ENCODE results near the gene RER1. TPM values are rescaled to one million over a fixed set of nuclear protein-coding genes. Genes with fewer than 3 reads are reported as not detected.

RER1 gene, protein sequence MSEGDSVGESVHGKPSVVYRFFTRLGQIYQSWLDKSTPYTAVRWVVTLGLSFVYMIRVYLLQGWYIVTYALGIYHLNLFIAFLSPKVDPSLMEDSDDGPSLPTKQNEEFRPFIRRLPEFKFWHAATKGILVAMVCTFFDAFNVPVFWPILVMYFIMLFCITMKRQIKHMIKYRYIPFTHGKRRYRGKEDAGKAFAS
- 163 TPM for polyA plus RNA-seq (2013, experiment 1 of 2)
- polyA plus RNA-seq (2013, experiment 2 of 2): 180 TPM

GRCh38 chr1:2391041-2391930 is at the start of gene RER1, which contains the start of gene MORN1:
Gene RER1, plus strand, starts transcription at chr1:2391841. Its CDS starts 3,950 bp downstream, at chr1:2395791.
Gene MORN1, minus strand, starts transcription at chr1:2391554. Its CDS starts 21 bp downstream, at chr1:2391533.
- Histone ChIP-seq H3K9ac (ENCODE audit: low read length) (peak within 1 kb of the TSS; percentile 97), H2BK15ac (ENCODE audit: low read depth, poor library complexity, severe bottlenecking) (peak within 1 kb of the TSS; percentile 71), H4K91ac (ENCODE audit: low read length) (peak within 1 kb of the TSS; percentile 81), H2BK12ac (ENCODE audit: low read length in 2 of 2) (no peak within 1 kb of the TSS), H3K27me3 (ENCODE audit: control insufficient read depth in 1 of 2, insufficient read depth in 1 of 2, low read length in 2 of 2) (no peaks in the 10 kb centered on the region), H3K4me1 (ENCODE audit: control insufficient read depth, insufficient read depth, low read depth, low read length) (peaks cover 29% of the 10 kb centered on the region), H3K36me3 (ENCODE audit: control insufficient read depth in 1 of 2, insufficient read depth in 2 of 2, low read depth in 1 of 2, low read length in 2 of 2) (peaks cover 51 to 58% of the 10 kb centered on the region in 2 experiments), H3K9me3 (ENCODE audit: control insufficient read depth, low read length) (no peaks in the 10 kb centered on the region), H2BK5ac (ENCODE audit: low read depth, low read length, poor library complexity, severe bottlenecking) (peak within 1 kb of the TSS; percentile 79), H3K18ac (ENCODE audit: low read depth in 1 of 2, low read length in 2 of 2) (peak within 1 kb of the TSS; percentile 91 to 96), H2AK5ac (ENCODE audit: low read length, severe bottlenecking) (no peak within 1 kb of the TSS), H3K23ac (ENCODE audit: low read length in 2 of 2) (peak within 1 kb of the TSS; percentile 90 to 92), H3K4me2 (ENCODE audit: low read length, poor library complexity, severe bottlenecking) (peak within 1 kb of the TSS; percentile 83), H2BK120ac (ENCODE audit: low read depth, low read length) (no peak within 1 kb of the TSS), H3K4me3 (ENCODE audit: insufficient read depth in 1 of 2, low read depth in 1 of 2, low read length in 2 of 2) (peak within 1 kb of the TSS; percentile 97 to 98), H3K27ac (ENCODE audit: low read length, poor library complexity, severe bottlenecking) (no peak within 1 kb of the TSS), H3K79me1 (replicated peaks; ENCODE audit: low read length, poor library complexity, severe bottlenecking) (peaks cover 27% of the 10 kb centered on the region), H4K8ac (ENCODE audit: low read length) (peak within 1 kb of the TSS; percentile 83), H2AFZ (ENCODE audit: low read depth, low read length) (peak within 1 kb of the TSS; percentile 90), H3K14ac (ENCODE audit: low read length in 2 of 2) (peak within 1 kb of the TSS in 1 of 2 experiments; percentile 80), H3K4ac (ENCODE audit: low read depth in 1 of 2, low read length in 2 of 2) (peak within 1 kb of the TSS; percentile 88 to 98)
- WGBS: under 1% methylated on average over 85 of the region's 103 CpGs
- peak; percentile 99 for DNase-seq

DNA sequence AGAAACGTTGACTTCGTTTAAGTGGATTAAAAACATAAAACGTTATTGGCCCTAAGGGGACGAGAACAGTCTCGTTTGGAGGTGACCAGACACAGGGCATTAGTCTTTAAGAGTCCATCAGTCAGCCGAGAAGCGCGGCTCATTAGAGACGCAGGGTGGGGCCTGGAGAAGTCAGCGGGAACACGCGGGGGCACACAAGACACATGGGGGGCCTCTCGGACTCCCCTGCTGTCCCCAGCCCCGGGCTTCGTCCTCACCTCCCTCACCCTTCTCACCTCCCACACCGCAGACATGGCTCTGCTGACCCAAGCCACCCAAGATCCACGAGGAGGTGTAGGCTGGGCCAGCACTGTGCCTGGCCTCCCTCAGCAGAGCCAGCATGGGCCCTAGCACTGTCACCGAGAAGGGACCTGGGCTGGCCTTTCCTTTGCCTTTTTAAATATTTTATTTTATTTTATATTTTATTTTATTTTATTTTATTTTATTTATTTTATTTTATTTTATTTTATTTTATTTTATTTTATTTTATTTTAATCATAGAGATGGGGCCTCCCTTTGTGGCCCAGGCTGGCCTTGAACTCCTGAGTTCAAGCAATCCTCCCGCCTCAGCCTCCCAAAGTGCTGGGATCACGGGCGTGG is 49.1 kb upstream of the RER1 start:
- no peak overlapping the region for H4K91ac ChIP-seq (ENCODE audit: low read length)
- no peak overlapping the region for H3K27ac ChIP-seq (ENCODE audit: low read length, poor library complexity, severe bottlenecking)
- H2BK12ac ChIP-seq (ENCODE audit: low read length in 2 of 2): no peak overlapping the region
- peaks cover 0 to 3% of the 10 kb centered on the region in 2 experiments for H3K36me3 ChIP-seq (ENCODE audit: control insufficient read depth in 1 of 2, insufficient read depth in 2 of 2, low read depth in 1 of 2, low read length in 2 of 2)
- H2AK5ac ChIP-seq (ENCODE audit: low read length, severe bottlenecking): no peak overlapping the region
- no peaks in the 10 kb centered on the region for H3K9me3 ChIP-seq (ENCODE audit: control insufficient read depth, low read length)
- WGBS: 86% methylated on average over 21 of the region's 21 CpGs
- DNase-seq: no peak
- H3K4me1 ChIP-seq (ENCODE audit: control insufficient read depth, insufficient read depth, low read depth, low read length): peaks cover 1% of the 10 kb centered on the region
- H3K23ac ChIP-seq (ENCODE audit: low read length in 2 of 2): no peak overlapping the region
- H3K4me2 ChIP-seq (ENCODE audit: low read length, poor library complexity, severe bottlenecking): no peak overlapping the region
- H3K79me1 ChIP-seq (replicated peaks; ENCODE audit: low read length, poor library complexity, severe bottlenecking): no peaks in the 10 kb centered on the region
- no peak overlapping the region for H2BK5ac ChIP-seq (ENCODE audit: low read depth, low read length, poor library complexity, severe bottlenecking)
- no peak overlapping the region for H3K18ac ChIP-seq (ENCODE audit: low read depth in 1 of 2, low read length in 2 of 2)
- H3K4me3 ChIP-seq (ENCODE audit: insufficient read depth in 1 of 2, low read depth in 1 of 2, low read length in 2 of 2): no peak overlapping the region
- H3K4ac ChIP-seq (ENCODE audit: low read depth in 1 of 2, low read length in 2 of 2): no peak overlapping the region
- H3K14ac ChIP-seq (ENCODE audit: low read length in 2 of 2): no peak overlapping the region
- no peak overlapping the region for H2AFZ ChIP-seq (ENCODE audit: low read depth, low read length)
- H3K9ac ChIP-seq (ENCODE audit: low read length): no peak overlapping the region
- H2BK120ac ChIP-seq (ENCODE audit: low read depth, low read length): no peak overlapping the region
- peaks cover 5 to 7% of the 10 kb centered on the region in 2 experiments for H3K27me3 ChIP-seq (ENCODE audit: control insufficient read depth in 1 of 2, insufficient read depth in 1 of 2, low read length in 2 of 2)
- H2BK15ac ChIP-seq (ENCODE audit: low read depth, poor library complexity, severe bottlenecking): no peak overlapping the region
- H4K8ac ChIP-seq (ENCODE audit: low read length): no peak overlapping the region

DNA sequence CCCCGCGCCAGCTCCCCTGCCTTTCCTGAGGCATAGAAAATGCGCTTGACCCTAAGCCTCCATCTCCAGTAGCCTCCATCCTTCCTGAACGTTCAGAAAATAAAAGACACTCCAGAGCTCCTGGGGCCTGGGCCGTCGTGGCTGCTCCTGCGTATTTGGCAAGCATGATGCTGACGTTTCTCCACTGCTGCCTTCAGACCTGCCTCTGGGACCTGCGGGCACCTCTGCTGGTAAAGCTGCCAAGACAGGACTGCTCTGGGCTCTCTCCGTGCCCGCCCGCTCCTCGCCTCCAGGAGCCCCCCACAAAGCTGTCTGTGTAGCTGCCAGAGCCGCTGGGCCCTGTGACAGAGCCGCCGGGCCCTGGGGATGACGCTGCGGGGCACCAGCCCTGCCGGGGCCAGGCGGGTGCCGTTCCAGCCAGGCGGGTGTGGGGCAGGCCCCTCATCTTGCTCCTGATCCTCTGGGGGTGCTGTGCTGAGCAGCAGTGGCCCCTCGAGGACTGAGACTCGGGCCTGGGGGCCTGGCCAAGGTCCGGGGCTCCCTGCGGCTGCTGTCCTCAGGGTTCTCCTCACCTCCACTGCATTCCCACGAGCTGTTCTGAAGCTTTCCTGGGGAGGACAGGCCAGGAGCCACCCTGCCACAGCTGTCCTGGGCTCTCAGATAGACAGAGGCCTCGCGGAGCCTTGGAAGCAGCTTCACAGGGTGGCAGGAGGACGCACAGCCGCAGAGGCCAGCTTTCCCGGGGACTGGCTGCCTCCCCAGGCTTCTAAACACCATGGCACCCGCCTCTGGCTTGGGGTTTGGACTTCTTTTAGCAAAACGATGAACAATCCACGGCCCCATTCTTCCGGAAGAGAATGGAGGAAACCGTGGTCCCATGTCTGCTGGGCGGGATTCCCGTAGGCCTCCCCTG is 48.4 kb upstream of the RER1 start:
- Histone ChIP-seq H3K9ac (ENCODE audit: low read length) (no peak overlapping the region), H3K79me1 (replicated peaks; ENCODE audit: low read length, poor library complexity, severe bottlenecking) (no peaks in the 10 kb centered on the region), H3K4me1 (ENCODE audit: control insufficient read depth, insufficient read depth, low read depth, low read length) (peaks cover 1% of the 10 kb centered on the region), H2BK120ac (ENCODE audit: low read depth, low read length) (no peak overlapping the region), H3K36me3 (ENCODE audit: control insufficient read depth in 1 of 2, insufficient read depth in 2 of 2, low read depth in 1 of 2, low read length in 2 of 2) (peaks cover 0 to 3% of the 10 kb centered on the region in 2 experiments), H2BK15ac (ENCODE audit: low read depth, poor library complexity, severe bottlenecking) (no peak overlapping the region), H2AK5ac (ENCODE audit: low read length, severe bottlenecking) (no peak overlapping the region), H2BK5ac (ENCODE audit: low read depth, low read length, poor library complexity, severe bottlenecking) (no peak overlapping the region), H3K4ac (ENCODE audit: low read depth in 1 of 2, low read length in 2 of 2) (no peak overlapping the region), H4K91ac (ENCODE audit: low read length) (no peak overlapping the region), H3K18ac (ENCODE audit: low read depth in 1 of 2, low read length in 2 of 2) (no peak overlapping the region), H3K9me3 (ENCODE audit: control insufficient read depth, low read length) (no peaks in the 10 kb centered on the region), H3K4me2 (ENCODE audit: low read length, poor library complexity, severe bottlenecking) (no peak overlapping the region), H2AFZ (ENCODE audit: low read depth, low read length) (no peak overlapping the region), H2BK12ac (ENCODE audit: low read length in 2 of 2) (no peak overlapping the region), H3K4me3 (ENCODE audit: insufficient read depth in 1 of 2, low read depth in 1 of 2, low read length in 2 of 2) (no peak overlapping the region), H3K14ac (ENCODE audit: low read length in 2 of 2) (no peak overlapping the region), H3K27me3 (ENCODE audit: control insufficient read depth in 1 of 2, insufficient read depth in 1 of 2, low read length in 2 of 2) (peaks cover 5 to 10% of the 10 kb centered on the region in 2 experiments), H4K8ac (ENCODE audit: low read length) (no peak overlapping the region), H3K27ac (ENCODE audit: low read length, poor library complexity, severe bottlenecking) (no peak overlapping the region), H3K23ac (ENCODE audit: low read length in 2 of 2) (no peak overlapping the region)
- no peak for DNase-seq
- 93% methylated on average over 39 of the region's 39 CpGs for WGBS
